Right ventricle myocardium superior (tissue), 1 donor: ENCODE measurements around the gene ZSCAN2. TPM values are rescaled to one million over a fixed set of nuclear protein-coding genes. Genes with fewer than 3 reads are reported as not detected.
A peak's percentile ranks its signal among the peaks of the same experiment; 100 is the strongest.
"Not testable (repeated sequence)": the region's sequence is repeated elsewhere in the genome, so short reads cannot be mapped to it uniquely, and the experiment has no call there.

Experiments used
- ATAC-seq: fragments of 200-7000 bp; cut with Tn5 transposase; one replicate; pipeline ENCODE4 v1.9.1; 2020; ENCODE audit warnings: mild to moderate bottlenecking; ENCODE audit not compliant: poor library complexity
- DNase-seq: peaks from one replicate; pipeline ENCODE4 v3.0.0-alpha.2; 2020
- intact Hi-C: fragments of 100-400 bp; cut with DNase I; formaldehyde crosslinking; loops from one replicate; pipeline ENCODE4 v1.11.2; 2022
- total RNA-seq: library from RNA; stranded (reverse); fragmentation: NEBNext Ultra II Directional; extraction: Animal tissue kit (Norgen Biotek cat#: 25700); gene quantifications from one replicate; pipeline ENCODE4 v1.2.1, GENCODE V29; 2021
- donor health status: DM: no; HTN: yes; CAD: no; lungs with severe emphysema.

Gene ZSCAN2
- total RNA-seq, 1 donor from 2014 or later: 6.2 TPM

- DNase-seq: no peak
- intact Hi-C loops: no loop called here
- no peak for ATAC-seq
These were observed 23.6 kb downstream of the ZSCAN2 start for GRCh38 chr15:84624359-84624758.

GRCh38 chr15:84625123-84625522 lies 24.3 kb downstream of the ZSCAN2 start:
- DNase-seq (no peak), ATAC-seq (no peak)
- intact Hi-C loops: no loop called here

- ATAC-seq (no peak), DNase-seq (no peak)
- intact Hi-C loops: no loop called here
These were observed 28.2 kb downstream of the ZSCAN2 start for GRCh38 chr15:84629033-84629432.

- intact Hi-C loops: no loop called here
- DNase-seq (no peak), ATAC-seq (no peak)
These were observed 31.0 kb downstream of the ZSCAN2 start for GRCh38 chr15:84631706-84632272.

GRCh38 chr15:84633311-84634227 lies 32.8 kb downstream of the ZSCAN2 start:
- ATAC-seq (peak; percentile 76), DNase-seq (peak; percentile 86)
- intact Hi-C loops: no loop called here

- intact Hi-C loops: no loop called here
- ATAC-seq (no peak), DNase-seq (no peak)
These were observed 33.5 kb downstream of the ZSCAN2 start for GRCh38 chr15:84634228-84634837.

- ATAC-seq: no peak
- no peak for DNase-seq
- intact Hi-C loops: no loop called here
These were observed 37.3 kb downstream of the ZSCAN2 start for GRCh38 chr15:84638103-84638502.

- intact Hi-C loops, ATAC-seq: not testable (repeated sequence)
- peak; percentile 24 for DNase-seq
These were observed 41.1 kb downstream of the ZSCAN2 start for GRCh38 chr15:84641871-84642270.

- DNase-seq, intact Hi-C loops, ATAC-seq: not testable (repeated sequence)
These were observed 41.8 kb downstream of the ZSCAN2 start for GRCh38 chr15:84642640-84643039.

GRCh38 chr15:84643838-84644237 lies 43.0 kb downstream of the ZSCAN2 start:
- intact Hi-C loops: no loop called here
- no peak for DNase-seq
- ATAC-seq: no peak

GRCh38 chr15:84645496-84645895 lies 44.7 kb downstream of the ZSCAN2 start:
- intact Hi-C loops: no loop called here
- DNase-seq (peak; percentile 34), ATAC-seq (no peak)

GRCh38 chr15:84645997-84646396 lies 45.2 kb downstream of the ZSCAN2 start:
- intact Hi-C loops: no loop called here
- ATAC-seq (no peak), DNase-seq (peak; percentile 26)

- DNase-seq: no peak
- no peak for ATAC-seq
- intact Hi-C loops: no loop called here
These were observed 46.9 kb downstream of the ZSCAN2 start for GRCh38 chr15:84647726-84648125.

GRCh38 chr15:84648539-84648938 lies 47.7 kb downstream of the ZSCAN2 start:
- peak; percentile 58 for ATAC-seq
- intact Hi-C loops: no loop called here
- peak; percentile 84 for DNase-seq

- intact Hi-C loops: no loop called here
- DNase-seq (no peak), ATAC-seq (no peak)
These were observed 48.9 kb downstream of the ZSCAN2 start for GRCh38 chr15:84649706-84650105.

GRCh38 chr15:84653584-84653909 lies 52.7 kb downstream of the ZSCAN2 start:
- intact Hi-C loops: no loop called here
- no peak for DNase-seq

GRCh38 chr15:84653910-84654688 lies 53.3 kb downstream of the ZSCAN2 start, which contains the start of gene WDR73:
TSS of gene WDR73 (minus strand) at chr15:84654283. CDS start at chr15:84654274, 9 bp downstream.
- intact Hi-C loops: no loop called here
- peak; percentile 96 for ATAC-seq
- DNase-seq: peak; percentile 98

More at GRCh38 chr15:84653584-84653909, 52.7 kb downstream of the ZSCAN2 start:
- ATAC-seq: no peak

GRCh38 chr15:84654689-84655453 lies 54.1 kb downstream of the ZSCAN2 start:
- ATAC-seq (peak; percentile 64), DNase-seq (peak; percentile 90)
- intact Hi-C loops: no loop called here
